Middle frontal gyrus (tissue), 1 donor: ENCODE results near the gene ARHGEF10L.

Experiments used
- DNase-seq: peaks from one replicate; pipeline ENCODE4 v3.0.0-alpha.2; 2015; ENCODE audit warnings: low spot score; ENCODE audit errors: extremely low spot score

Gene ARHGEF10L

DNA sequence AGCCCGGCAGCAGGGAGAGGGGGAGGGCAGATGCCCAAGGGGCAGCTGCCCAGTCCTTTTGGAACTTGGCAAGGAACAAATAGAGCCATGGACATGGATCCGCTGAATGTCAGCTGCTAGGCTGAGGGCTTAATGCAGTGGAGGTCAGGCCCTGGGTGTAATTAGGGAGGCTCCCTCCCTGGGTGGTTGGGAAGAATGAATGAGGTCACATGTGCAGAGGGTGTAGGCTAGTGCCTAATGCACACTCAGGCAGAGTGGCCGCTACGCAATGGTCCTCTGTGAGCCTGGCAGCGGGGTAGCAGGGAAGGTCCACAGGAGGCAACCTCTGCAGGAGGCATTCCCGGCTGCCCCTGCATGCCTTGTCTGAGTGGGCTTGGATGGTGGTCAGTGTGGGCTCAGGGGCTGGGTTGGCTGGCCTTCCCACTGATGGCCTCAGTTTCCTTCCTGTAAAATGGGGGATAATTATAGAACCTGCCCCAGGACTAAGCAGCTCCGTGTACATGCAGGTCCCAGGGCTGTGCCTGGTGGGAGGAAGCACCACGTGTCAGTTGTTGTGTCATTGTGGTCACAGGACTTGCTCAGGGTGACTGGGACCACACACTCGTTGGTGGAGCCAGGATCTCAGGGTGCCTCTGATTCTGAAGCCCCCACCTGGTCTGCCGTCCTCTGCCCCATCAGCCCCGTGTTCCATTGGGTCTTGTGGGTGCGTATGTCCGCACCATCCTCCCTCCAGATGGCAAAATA is 134.0 kb downstream of the ARHGEF10L start:
- DNase-seq: peak; percentile 26

DNA sequence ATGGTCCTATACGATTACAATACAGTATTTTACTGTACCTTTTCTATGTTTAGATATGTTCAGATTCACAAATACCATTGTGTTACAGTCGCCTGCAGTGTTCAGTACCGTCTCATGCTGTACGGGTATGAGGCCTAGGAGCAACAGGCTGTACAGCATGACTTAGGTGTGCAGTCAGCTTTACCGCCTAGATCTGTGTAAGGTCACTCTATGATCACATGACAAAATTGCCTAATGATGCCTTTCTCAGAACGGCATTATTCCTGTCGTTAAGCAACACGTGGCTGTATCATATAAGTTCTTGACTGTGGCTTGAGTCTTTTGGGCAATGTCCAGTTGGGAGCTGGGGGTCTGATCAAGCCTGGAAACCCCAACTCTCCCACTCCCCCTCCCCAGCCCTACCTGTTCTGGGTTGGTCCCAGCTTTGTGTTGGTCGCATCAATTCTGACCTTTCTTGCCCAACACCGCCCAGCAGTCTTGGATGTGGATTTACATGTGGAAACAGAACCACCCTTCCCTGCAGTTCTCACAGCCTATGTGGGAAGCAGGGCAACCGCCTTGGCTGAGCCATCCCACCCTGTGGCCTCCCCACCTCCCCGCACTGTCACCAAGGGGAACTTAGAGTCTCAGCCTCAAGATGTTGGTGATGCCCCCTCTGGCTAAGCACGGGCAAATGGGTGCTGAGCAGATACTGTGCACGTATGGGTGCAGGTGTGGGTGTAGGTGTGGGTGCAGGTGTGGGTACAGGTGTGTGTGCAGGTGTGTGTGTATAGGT is 135.4 kb downstream of the ARHGEF10L start:
- no peak for DNase-seq

DNA sequence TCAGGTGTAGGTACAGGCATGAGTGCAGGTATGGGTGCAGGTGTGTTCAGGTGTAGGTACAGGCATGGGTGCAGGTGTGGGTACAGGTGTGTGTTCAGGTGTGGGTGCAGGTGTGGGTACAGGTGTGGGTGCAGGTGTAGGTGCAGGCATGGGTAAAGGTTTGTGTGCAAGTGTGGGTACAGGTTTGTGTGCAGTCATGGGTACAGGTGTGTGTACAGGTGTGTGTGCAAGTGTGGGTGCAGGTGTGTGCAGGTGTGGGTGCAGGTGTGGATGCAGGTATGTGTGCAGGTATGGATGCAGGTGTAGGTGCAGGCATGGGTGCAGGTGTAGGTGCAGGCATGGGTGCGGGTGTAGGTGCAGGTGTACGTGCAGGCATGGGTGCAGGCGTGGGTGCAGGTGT is 136.2 kb downstream of the ARHGEF10L start:
- DNase-seq: no peak

DNA sequence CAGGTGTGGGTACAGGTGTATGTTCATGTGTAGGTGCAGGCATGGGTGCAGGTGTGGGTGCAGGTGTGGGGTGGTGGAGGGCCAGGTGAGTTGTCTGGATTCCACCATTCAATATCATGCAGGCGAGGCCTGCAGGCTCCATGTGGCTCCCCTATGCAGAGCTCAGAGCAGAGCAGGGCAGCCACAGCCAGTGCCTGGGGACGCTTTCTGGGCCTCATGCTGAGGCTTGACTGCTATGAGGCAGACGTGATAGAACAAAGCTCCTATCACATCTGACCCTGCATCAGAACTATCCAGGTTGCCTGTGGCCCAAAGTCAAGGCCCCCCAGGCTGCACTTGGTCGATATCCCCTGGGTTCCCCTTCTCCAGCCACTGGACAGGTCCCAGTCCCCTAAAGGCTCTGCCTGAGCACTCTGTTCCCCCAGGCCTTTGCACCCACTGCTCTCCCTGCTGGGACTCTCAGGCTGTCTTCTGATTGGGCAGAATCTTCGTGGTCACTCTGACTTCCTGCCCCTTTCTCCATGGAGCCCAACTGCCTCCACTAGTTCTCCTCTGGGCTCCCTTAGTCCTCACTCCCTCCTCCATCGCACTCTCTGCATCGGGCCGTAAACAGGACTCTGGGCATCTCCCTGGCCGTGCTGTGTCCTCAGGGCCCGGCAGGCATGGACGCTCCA is 137.0 kb downstream of the ARHGEF10L start:
- DNase-seq: no peak

DNA sequence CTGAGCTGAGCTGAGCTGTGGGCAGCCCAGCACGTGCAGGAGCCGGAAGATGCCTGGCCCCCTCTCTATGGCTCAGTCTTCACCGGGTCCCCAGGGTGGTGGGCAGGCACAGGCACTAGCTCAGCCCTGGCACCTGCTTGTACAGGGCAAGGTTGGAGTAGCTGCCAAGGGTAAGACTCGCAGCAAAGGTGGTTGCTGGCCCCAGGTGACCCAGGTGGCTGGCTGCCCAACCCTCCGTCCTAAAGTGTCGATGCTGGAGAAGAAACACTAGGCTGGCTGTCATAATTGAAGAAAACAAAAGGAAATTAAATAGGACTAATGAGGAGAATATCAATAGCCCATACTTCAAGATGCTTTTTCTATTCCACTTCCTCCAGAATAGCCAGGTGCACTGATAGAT is 138.5 kb downstream of the ARHGEF10L start:
- no peak for DNase-seq

DNA sequence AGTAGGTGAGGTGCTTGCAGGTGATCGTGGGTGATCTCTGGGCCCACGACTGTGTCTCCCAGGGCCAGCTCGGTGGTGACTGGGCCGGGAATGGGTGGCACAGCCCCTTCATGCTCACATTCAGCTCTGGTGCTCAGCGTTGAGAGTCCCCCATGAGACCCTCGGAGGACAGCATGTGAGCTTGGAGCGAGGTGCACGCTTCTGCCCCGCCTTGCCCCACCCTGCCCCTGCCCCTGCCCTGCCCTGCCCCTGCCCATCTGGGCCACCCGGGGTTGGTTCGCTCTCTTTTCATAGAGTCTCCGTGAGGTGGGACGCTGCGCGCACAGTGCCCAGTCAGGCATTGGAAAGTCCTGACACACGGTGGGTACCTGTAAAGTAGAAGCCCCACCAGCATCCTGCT is 140.4 kb downstream of the ARHGEF10L start:
- DNase-seq: no peak

DNA sequence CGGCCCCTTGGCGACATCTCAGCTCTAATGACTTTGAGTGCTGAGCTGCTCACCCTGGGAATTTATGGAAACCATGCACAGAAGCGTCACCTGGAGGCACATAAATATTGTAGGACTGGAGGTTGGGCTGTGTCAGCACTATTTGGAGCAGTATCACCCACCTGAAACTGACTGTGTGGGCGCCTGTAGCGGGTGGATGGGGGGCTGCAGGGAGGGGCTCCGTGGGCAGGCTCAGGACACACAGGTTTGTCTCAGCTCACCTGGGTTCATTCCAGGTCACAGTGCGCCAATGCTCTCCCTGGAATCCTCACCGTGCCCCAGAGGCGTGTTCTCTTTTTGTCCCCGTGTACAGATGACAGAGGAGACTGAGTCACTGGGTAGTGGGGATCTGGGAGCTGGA is 140.8 kb downstream of the ARHGEF10L start:
- DNase-seq: no peak

DNA sequence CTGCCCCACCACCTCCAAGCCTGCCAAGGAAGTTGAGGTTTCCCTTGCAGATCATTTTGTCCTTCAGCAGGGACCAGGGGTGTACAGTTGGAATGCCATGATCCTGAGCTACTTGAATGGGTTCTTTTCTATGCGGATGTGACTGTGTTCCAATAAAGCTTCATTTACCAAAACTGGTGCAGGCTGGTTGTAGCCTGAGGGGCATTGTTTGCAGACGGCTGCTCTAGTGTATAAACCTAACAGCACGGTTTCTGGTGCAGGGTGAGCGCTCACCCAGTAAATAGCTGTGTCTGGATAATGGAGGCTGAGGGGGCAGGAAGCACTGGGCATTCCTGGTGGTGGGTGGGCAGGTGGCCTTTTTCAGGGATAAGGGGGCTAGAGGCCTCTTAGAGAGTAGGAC is 142.9 kb downstream of the ARHGEF10L start:
- DNase-seq: no peak

DNA sequence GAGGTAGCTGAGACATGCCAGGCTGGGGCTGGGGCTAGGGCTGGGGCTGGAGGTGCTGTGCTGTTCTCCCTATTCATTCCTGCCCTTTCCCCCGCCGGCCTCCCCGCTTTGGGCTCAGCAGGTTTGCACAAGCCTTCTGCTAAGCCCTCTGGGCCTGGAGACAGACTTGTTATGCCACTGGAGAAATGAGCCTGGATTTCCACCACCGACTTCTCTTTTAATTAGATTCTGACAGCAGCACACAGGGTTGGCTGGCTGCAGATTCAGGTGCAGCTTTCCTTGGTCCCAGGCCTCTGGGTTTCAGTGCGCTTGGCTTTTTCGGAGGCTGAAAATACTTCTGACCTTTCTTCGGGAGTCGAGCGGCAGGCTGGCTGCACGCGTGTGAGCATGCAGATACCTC is 144.1 kb downstream of the ARHGEF10L start:
- no peak for DNase-seq

DNA sequence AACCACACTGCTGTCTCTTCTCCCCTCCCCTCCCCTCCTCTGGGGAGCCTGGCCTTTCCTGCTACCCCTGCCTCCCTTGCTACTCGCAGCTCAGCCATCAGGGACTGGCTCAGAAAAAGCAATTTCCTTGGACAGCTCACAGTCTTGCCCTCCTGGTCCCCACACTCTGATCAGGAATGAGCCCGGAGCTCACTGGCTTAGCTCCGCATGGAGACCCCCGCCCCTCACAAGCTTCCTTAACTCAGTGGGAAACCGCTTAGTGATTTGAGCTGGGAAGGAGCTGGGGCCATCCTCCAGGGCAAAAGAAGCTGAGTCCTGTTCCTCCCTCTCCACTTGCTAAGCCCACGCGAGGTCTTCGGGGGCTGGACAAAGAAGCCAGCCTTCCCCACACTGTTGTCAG is 145.3 kb downstream of the ARHGEF10L start:
- no peak for DNase-seq

DNA sequence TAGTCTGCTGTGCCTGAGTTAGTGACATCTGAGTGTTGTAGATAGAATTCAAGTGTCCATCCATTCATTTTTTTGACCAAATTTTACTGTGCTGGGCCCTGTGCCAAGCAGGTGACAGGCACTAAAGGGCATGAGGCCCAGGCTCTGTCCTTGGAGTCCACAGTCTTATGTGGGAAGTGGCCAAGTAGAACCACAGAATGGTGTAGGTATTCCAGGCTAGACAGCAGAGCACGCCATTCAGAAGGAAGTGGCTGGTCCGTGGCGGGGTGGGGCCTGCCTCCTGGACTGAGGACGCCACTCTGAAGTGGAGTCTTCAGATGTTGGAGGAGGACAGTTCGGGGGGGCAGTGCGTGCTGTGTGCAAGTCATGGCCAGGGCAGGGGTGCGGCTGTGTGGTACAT is 146.8 kb downstream of the ARHGEF10L start:
- no peak for DNase-seq

DNA sequence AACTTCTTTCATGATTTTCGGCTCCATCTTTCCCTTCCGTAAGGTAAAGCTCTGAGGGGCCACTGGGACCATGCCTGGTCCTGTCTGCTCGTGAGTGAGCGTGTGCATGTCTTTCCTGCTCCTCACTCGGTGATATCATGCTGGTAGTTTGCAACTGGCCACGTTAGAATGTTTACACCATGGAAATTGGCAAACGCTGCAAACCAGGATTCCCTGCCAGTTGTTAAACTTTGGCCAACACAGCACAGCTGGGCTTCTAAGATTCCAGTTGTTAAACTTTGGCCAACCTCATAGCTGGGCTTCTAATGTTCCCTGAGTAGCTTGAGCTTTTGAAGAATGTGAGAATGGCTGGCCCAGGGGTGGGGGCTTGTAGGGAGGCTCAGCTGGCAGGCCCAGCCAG is 147.6 kb downstream of the ARHGEF10L start:
- DNase-seq: no peak

DNA sequence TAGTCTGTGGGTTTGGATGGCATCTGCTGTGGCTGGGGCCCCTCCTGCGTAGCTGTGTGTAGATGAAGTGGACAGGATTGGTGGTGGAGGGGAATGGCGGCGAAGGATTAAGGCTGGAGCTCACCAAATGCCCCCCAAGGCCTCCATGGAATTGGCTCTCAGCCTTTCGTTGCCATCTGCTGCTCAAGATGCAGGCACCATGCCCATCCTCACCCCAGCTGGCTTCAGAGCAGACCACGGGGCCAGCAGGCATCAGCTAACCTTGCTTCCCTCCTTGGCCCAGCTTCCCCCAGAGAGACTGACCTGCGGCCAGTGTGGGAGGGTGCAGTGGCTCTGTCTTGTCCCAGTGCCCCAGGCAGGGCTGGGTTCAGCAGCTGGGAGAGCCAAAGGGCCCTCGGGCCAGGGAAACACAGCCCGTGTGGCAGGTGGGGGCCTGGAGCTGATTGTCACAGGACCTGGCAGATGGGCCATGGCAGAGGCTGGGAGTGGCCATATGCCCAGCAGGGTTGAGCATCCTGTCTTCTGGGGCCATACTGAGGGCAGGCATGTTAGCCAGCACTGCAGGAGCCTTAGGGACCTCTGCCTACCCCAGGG is 148.8 kb downstream of the ARHGEF10L start:
- no peak for DNase-seq

DNA sequence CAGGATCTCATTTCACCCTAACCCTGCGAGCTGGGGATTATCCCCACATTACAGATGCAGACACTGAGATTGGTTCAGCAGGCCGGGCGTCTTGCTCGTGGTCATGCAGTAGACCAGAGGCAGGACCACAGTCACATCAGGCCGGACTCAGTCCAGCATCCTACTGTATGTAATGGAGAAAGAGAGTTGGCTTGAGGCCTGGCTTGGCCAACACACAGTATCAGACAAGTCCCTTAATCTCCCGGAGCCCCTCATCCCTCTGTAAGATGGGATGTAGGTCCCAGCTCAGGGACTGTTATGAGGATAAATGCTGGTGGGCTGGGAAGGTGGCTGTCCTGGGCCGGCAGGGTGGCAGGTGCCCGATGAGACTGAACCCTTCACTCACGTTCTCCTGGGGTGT is 149.5 kb downstream of the ARHGEF10L start:
- no peak for DNase-seq

DNA sequence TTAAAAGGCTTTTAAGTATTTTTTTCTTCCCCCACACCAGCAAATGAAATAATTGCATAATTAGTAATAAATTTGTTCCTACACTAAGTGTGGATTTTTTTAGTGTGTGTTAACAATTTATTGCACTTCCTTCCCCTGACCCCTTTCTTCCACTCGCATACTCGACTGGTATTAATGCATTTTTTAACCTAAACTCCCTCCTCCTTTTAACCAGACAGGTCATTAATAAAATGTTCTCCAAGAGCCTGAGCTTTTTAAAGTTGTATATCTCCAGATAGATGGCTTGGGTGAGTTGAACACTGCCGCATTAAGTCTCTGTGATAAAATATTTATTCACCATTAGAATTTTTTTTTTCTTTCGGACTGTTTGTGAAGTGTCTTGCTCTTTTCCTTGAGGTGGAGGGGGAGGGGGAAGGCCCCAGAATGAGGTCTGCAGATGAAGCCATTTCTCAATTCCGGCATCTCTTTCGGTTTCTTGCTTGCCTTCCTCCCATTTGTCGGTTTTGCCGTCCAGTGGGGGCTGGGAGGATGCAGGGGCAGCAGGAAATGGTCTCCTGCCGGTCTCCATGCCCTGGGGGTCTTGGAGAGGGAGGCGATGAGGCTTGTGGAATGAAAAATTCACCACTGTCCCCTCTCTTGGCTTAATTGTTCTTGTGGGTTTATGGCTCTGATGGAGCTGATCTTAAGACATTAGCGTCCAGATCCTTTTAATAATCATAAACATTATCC is 151.6 kb downstream of the ARHGEF10L start:
- no peak for DNase-seq

DNA sequence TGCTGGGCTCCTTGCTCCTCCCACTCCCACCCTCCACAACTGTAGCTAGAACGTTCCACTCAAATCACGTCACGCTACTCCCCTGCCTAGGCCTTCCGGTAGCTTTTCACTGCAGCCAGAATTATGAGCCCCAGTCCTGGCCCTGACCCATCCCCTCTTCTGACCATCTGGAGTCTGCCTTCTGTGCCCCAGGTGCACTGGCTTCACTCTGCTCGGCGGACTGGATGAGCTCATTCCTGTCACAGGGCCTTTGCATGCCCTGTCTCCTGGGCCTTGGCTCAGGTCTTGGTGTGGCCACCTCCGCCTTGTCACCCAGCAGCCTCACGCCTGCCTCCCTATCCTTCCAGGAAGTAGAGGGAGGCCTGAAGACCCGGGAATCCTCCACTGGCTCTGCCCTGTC is 153.1 kb downstream of the ARHGEF10L start:
- no peak for DNase-seq

DNA sequence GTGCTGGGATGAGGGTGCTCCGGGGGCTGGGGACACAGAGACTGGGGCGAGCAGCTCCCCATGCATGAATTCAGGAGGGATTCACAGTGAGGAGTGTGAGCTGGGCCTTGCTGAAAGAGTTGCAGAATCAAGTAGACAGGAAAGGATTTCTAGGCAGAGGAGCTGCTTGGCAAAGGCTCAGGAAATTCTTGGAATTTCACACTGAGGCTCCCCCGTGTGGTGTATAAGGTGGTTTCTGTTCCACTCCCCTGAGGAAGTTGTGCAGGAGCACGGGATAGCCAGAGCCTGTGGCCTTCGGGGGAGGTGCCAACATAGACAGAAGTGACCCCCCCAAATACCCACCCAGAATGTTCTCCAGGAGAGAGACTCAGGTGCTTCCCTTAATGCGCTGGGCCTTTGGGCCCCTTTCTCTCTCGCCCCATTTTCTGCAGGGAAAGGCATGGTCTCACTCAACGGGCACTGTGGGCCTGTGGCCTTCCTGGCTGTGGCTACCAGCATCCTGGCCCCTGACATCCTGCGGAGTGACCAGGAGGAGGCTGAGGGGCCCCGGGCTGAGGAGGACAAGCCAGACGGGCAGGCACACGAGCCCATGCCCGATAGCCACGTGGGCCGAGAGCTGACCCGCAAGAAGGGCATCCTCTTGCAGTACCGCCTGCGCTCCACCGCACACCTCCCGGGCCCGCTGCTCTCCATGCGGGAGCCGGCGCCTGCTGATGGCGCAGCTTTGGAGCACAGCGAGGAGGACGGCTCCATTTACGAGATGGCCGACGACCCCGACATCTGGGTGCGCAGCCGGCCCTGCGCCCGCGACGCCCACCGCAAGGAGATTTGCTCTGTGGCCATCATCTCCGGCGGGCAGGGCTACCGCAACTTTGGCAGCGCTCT is 157.2 kb downstream of the ARHGEF10L start:
- DNase-seq: peak; percentile 64

DNA sequence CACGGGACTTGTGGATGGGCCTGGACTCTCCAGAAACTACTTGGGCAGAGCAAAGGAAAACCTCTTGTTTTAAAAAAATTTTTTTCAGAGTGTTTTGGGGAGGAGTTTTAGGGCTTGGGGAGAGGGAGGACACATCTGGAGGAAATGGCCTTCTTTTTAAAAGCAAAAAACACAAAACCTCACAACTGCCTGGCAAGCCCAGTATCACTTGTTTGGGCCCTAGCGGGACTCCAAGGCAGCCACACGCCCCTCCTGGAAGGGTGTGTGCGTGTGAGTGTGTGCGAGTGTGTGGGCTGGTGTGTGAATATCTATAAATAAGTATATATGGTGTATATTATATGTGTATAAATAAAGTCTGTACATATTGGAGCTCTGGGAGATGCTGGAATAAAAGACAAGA is 158.0 kb downstream of the ARHGEF10L start:
- DNase-seq: no peak

DNA sequence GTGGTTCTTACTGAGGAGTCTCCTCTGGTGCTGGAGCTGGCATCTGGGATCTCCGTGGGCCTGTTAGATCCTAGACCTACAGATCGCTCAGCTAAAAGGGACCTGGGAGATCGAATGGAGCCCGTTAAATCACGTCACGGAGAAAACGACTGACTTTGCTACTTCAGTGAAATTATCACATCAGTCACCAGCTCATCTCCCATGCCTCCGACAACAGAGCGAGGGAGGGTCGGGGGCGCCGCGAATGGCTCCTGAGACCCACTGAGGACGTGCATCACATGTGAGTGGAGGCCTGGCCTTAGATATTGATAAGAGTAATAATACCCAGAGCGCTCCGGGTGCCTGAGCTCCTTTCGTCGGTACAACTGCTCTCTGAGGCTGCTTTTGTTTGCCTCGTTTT is 160.1 kb downstream of the ARHGEF10L start:
- no peak for DNase-seq
